SKM-1 (cell line): Measurements from ENCODE around the gene HEATR9.

Experiments
- DNase-seq: peaks from one replicate; lab custom pipeline; 2025; ENCODE audit not compliant: unreplicated experiment; lab: John Stamatoyannopoulos, UW

The HEATR9 gene

GRCh38 chr17:35811759-35812158, 56.9 kb downstream of the HEATR9 start:
- no peak for DNase-seq

GRCh38 chr17:35809855-35810461, 58.7 kb downstream of the HEATR9 start:
- no peak for DNase-seq

- DNase-seq: peak; percentile 97
Measured at GRCh38 chr17:35808962-35809854, 59.5 kb downstream of the HEATR9 start, which contains the start of gene TAF15. TAF15 (plus strand) TSS chr17:35809484; CDS start chr17:35809570, 86 bp downstream.

GRCh38 chr17:35808240-35808961, 60.3 kb downstream of the HEATR9 start:
- DNase-seq: no peak

GRCh38 chr17:35807371-35808144, 61.1 kb downstream of the HEATR9 start:
- no peak for DNase-seq
